ENCODE results near the gene HOMER2.

DNA sequence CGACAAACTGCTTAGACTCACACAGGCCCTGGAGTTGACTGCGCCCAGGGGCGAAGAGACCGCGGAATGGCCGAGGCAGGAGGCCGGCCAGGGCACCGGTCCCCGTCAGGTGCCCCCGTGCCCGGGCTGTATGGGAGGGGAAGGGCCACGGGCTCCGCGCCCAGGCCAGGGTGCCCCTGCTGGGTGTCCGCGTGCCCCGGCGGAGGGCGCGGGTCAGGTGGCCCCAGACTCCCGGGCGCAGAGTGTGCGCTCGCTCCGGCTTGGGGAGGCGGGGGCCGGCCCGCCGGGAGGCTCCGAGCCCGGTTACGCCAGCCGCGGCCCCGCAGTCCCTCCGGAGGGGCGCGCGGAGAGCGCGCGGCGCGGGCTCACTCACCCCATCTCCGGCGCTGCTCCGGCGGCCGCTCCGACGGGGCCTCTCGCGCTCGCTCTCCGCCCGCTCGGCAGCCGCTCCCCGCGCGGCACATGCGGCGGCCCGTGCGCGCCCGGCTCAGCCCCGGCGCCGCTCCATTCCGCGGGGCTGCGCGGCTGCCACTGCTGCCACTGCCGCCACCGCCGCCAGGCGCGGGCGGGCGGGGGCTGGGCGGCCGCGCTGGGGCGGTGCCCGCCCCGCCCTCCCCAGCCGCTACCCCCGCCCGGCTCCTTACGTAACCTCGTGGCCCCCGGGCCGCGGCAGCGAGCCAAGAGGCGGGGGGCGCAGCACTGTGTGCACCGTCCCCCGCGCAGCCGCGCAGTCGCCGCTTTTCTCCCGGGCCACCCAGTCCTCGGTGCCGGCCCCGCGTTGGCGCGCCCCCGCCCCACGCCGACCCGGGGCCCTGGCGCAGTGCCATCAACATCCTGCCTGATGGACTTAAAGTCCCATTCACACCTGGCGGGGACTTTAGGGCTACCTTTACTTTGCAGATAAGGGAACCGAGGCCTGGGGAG is at the start of gene HOMER2:
- TF ChIP-seq, protein P1, sequence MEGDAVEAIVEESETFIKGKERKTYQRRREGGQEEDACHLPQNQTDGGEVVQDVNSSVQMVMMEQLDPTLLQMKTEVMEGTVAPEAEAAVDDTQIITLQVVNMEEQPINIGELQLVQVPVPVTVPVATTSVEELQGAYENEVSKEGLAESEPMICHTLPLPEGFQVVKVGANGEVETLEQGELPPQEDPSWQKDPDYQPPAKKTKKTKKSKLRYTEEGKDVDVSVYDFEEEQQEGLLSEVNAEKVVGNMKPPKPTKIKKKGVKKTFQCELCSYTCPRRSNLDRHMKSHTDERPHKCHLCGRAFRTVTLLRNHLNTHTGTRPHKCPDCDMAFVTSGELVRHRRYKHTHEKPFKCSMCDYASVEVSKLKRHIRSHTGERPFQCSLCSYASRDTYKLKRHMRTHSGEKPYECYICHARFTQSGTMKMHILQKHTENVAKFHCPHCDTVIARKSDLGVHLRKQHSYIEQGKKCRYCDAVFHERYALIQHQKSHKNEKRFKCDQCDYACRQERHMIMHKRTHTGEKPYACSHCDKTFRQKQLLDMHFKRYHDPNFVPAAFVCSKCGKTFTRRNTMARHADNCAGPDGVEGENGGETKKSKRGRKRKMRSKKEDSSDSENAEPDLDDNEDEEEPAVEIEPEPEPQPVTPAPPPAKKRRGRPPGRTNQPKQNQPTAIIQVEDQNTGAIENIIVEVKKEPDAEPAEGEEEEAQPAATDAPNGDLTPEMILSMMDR (IDR thresholded peaks at IDR 0.05): peak in 1 of 12 donors; percentile 10
- no peak for TF ChIP-seq POLR2A (IDR thresholded peaks at IDR 0.05)
